Stimulated activated CD4-positive, alpha-beta T cell treated with anti-CD3 and anti-CD28 coated beads, Interleukin-12 subunit alpha, Interleukin-12 subunit beta, amount 100 ng/mL, for 24 hours (primary cell): ENCODE results near the gene NABP1.
"Not testable (repeated sequence)": the region's sequence is repeated elsewhere in the genome, so short reads cannot be mapped to it uniquely, and the experiment has no call there.

Experiments used
- DNase-seq, 2 experiments: peaks; one replicate each; pipeline ENCODE4 v3.0.0-alpha.2; 2020; ENCODE audit warnings: low read depth in 2 of 2

Gene NABP1

GRCh38 chr2:191677646-191678436 lies at the start of gene NABP1:
TSS of gene NABP1 (plus strand) at chr2:191678136. CDS start at chr2:191678615, 479 bp downstream.
- peak; percentile 97 for DNase-seq

DNA sequence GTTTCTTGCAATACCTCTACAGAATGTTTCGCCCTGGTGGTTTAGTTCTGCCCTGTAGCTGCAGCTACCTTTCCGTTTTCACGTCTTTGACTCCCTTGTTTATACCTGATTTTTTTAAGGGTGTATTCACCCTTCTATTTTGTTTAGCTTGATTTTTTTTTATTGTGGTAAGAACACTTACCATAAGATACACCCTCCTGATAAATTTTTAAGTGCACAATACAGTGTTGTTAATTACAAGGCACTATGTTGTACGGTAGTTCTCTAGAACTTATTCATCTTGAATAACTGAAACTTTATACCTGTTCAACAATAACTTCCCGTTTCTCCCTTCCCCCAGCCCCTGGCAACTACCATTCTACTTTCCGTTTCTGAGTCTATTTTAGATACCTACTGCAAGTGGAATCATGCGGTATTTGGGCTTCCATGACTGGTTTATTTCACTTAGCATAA lies 48.9 kb upstream of the NABP1 start:
- no peak for DNase-seq

- no peak for DNase-seq
These were observed 47.8 kb upstream of the NABP1 start for GRCh38 chr2:191629976-191630712.

GRCh38 chr2:191631754-191632153 lies 46.2 kb upstream of the NABP1 start:
- DNase-seq, result no peak

DNA sequence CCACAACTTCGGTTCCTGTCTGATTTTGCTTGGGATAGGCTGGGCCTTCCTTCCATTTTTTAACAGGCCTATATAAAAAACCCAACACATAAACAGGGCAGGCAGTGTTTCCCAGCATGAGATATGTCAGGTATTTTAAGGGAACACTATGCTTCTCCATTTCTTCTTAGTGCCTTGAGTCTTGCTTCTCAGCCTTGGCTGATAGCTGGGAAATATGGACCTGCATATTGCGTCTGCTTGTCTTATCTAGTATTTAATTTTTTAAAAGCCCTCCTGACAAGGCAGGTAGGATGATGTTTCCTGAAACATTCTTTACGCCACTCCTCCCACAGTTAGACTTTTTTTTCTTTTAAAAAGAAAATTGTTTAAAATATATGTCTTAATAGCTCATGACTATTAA lies 45.5 kb upstream of the NABP1 start:
- DNase-seq, result no peak

DNA sequence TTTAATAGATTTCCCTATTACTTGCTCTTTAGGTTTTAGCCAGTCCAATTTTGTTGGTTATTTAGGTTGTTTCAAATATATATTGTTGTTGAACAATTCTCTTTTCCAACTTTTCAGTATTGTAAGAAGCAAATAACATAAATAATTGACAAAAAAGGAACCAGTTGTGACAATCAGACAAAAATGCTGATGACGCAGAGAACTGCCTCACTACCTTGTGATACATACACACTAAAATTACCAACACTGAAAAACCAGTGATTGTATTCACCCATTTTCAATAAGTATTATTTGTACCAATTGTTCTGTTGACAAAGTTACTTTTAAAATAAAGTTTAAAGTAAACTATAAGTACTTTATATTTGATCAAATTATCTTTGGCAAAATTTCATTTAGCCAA lies 43.1 kb upstream of the NABP1 start:
- no peak for DNase-seq

- DNase-seq, result no peak
These were observed 42.4 kb upstream of the NABP1 start for GRCh38 chr2:191635333-191636234.

DNA sequence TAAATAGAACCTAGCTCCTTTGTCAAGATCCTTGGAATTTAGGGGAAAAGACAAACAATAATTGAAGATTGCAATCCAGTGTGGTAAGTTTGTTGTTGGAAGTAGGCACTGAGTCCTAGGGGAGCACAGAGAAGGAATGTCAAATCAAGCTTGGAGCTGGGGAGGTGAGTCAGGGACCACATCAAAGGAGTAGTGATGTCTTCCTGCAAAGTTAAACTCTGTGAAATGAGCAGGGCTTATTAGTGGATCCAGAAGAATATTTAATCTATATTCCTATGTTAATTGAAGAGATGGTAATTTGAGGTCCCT lies 41.7 kb upstream of the NABP1 start:
- no peak for DNase-seq

GRCh38 chr2:191636586-191636985 lies 41.4 kb upstream of the NABP1 start:
- no peak for DNase-seq

- DNase-seq, result no peak
These were observed 40.5 kb upstream of the NABP1 start for GRCh38 chr2:191637182-191638078.

DNA sequence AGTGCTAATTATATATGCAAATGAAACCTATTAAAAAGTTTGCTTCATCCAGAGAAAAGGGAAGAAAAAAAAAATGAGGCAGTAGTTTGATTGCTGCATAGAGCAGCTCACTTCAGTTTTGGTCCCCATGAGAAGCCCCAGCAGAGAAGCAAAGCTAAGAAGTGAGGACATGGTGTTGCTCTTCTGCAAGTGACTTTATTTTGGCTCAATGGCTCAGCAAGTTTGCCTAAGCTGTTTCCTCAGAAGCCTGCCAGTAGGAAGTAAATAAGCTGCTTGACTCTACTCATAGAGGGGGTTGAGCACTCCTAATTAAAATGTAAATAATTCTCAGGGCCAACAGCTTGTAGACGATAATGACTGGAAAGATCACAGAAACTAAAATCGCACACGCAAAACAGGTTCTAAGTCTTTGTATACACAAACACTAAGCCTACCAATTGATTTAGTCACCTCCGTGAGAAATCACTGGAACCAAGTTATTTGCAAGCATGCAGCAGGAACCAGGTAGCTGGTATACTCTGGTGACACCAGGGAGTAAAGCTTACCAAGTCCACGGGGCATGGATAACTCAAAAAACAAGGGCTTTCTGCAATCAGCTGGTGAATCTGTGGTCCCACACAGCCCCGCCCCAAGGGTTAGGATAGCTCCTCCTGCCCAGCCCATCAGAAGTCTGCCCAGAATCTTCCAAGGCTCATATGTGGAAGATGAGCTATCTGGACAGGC lies 39.7 kb upstream of the NABP1 start:
- DNase-seq, result no peak

GRCh38 chr2:191638802-191639172 lies 39.1 kb upstream of the NABP1 start:
- DNase-seq, result no peak

GRCh38 chr2:191641609-191642008 lies 36.3 kb upstream of the NABP1 start:
- DNase-seq, result no peak

- DNase-seq, result no peak
These were observed 35.4 kb upstream of the NABP1 start for GRCh38 chr2:191642541-191642940.

DNA sequence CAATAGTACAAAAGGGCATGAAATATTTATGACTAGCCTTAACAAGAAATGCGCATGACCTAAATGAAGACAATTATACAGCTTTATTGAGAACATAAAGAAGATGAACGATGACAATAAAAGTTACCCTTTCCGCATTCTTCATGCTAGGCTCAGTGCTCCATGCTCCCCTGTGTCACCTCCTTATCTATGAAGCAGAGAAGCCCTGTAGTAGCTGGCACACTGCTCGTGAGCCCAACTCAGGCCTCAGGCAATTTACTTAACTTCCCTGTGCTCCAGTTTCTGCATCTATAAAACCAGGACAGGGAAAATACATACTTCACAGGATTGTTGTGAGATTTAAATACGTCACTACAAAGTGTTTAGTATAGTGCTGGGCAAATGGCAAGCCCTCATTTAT lies 34.5 kb upstream of the NABP1 start:
- no peak for DNase-seq

- DNase-seq, result not testable (repeated sequence)
These were observed 33.3 kb upstream of the NABP1 start for GRCh38 chr2:191644613-191645012.

GRCh38 chr2:191645032-191645431 lies 32.9 kb upstream of the NABP1 start:
- DNase-seq, result no peak

DNA sequence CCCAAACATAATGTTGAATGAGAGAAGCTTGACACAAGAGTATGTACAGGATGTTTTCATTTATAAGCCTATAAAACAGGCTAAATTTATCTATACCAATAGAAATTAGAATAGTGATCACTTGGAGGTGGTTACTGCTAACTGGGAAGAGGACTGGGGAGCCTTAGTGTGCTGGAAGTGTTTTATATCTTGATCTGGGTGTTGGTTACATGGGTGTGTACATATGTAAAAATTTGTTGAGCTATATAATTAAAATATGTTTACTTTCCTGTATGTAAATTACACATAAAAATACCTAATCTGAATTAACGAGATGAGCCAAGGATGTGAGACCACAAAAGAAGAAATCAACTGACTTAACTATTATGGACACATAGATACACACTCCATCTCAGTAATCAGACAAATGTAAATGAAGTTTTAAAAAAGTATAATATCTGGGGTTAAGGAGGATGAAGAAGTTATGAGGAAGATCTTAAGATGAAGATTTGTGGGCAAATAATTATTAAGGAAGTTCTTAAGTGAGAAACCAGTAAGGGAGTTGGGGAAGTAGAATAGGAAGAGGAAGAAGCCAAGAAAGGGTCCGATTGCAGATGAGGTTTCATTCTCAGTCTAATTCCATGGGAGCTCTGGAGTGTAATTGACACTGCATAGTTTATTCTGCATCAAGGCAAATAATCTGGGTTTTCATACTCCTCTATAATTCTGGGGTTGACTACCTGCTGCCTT lies 32.3 kb upstream of the NABP1 start:
- DNase-seq, result no peak

- DNase-seq, result no peak
These were observed 31.6 kb upstream of the NABP1 start for GRCh38 chr2:191646163-191646902.
